GM12872 (cell line): ENCODE results near the gene PFKP.

Experiments
- CTCF ChIP-seq: IDR thresholded peaks from 3 replicates; pipeline ENCODE4 v1.5.1; 2011; ENCODE audit warnings: low read depth, mild to moderate bottlenecking, low read length, moderate library complexity; ENCODE audit not compliant: insufficient read depth

PFKP gene

GRCh38 chr10:3085785-3086567 lies 18.6 kb downstream of the PFKP start:
- no peak for TF ChIP-seq CTCF

GRCh38 chr10:3090388-3090787 lies 23.0 kb downstream of the PFKP start:
- TF ChIP-seq CTCF: no peak

- TF ChIP-seq CTCF: no peak
Observed at GRCh38 chr10:3090914-3091787, 23.8 kb downstream of the PFKP start.

GRCh38 chr10:3091921-3092320 lies 24.6 kb downstream of the PFKP start:
- TF ChIP-seq CTCF: no peak

- no peak for TF ChIP-seq CTCF
Observed at GRCh38 chr10:3093996-3094395, 26.6 kb downstream of the PFKP start.

GRCh38 chr10:3094609-3095036 lies 27.3 kb downstream of the PFKP start:
- TF ChIP-seq CTCF: no peak

GRCh38 chr10:3095373-3096139 lies 28.2 kb downstream of the PFKP start:
- no peak for TF ChIP-seq CTCF
